Tibial nerve (tissue), 4 donors: ENCODE data around the gene ZNF202. TPM values are rescaled to one million over a fixed set of nuclear protein-coding genes. Genes with fewer than 3 reads are reported as not detected.

ENCODE experiments used
- DNase-seq, 2 donors: peaks; one replicate each; pipeline ENCODE4 v3.0.0-alpha.2; 2019; ENCODE audit warnings: low spot score in 2 of 2
- H3K27ac ChIP-seq, 4 donors: fragments of 200-600 bp; sonication (generic) in 3 of 4; one replicate each; pipeline ENCODE4 v1.5.1; 2017 to 2019; ENCODE audit warnings: mild to moderate bottlenecking in 1 of 4
- H3K27me3 ChIP-seq, 2 donors: fragments of 200-600 bp; sonication (generic) in 1 of 2; one replicate each; pipeline versions ENCODE4 v1.5.1 to v1.6.0; 2017 to 2019
- H3K36me3 ChIP-seq, 3 donors: fragments of 200-600 bp; sonication (generic); one replicate each; pipeline ENCODE4 v1.5.1; 2018 to 2019
- H3K4me1 ChIP-seq, 4 donors: fragments of 200-600 bp; sonication (generic) in 3 of 4; one replicate each; pipeline ENCODE4 v1.5.1; 2017 to 2019
- H3K4me3 ChIP-seq, 4 donors: fragments of 200-600 bp; sonication (generic) in 3 of 4; one replicate each; pipeline ENCODE4 v1.5.1; 2017 to 2019; ENCODE audit warnings: mild to moderate bottlenecking in 1 of 4, moderate library complexity in 1 of 4
- H3K9me3 ChIP-seq, 4 donors: fragments of 200-600 bp; sonication (generic) in 3 of 4; one replicate each; pipeline ENCODE4 v1.5.1; 2017 to 2019
- CTCF ChIP-seq, 5 experiments: fragments of 200-600 bp in 3 of 5; fragments of 450-650 bp in 2 of 5; sonication (generic) in 3 of 5; IDR thresholded peaks; one replicate each; pipeline ENCODE4 v1.5.1; 2016 to 2019; ENCODE audit warnings: antibody characterized with exemption in 5 of 5, mild to moderate bottlenecking in 3 of 5, moderate library complexity in 2 of 5
- EP300 ChIP-seq, 2 donors: sonication (generic); formaldehyde crosslinking; IDR thresholded peaks; one replicate each; pipeline ENCODE4 v1.6.1; 2017; ENCODE audit warnings: antibody characterized with exemption in 2 of 2, mild to moderate bottlenecking in 1 of 2
- POLR2A ChIP-seq, 2 donors: fragments of 450-650 bp; IDR thresholded peaks; one replicate each; pipeline ENCODE4 v1.6.1; 2017; ENCODE audit warnings: antibody characterized with exemption in 2 of 2, mild to moderate bottlenecking in 2 of 2, moderate library complexity in 2 of 2
- WGBS, 2 donors: methylation state at CpG; one replicate each; pipeline ENCODE4 v1.1.5; 2018; 5-methylcytosine and 5-hydroxymethylcytosine counted together
- total RNA-seq, 4 donors: library from RNA; depleted of rRNA; stranded (reverse); fragments of >200 nt; gene quantifications; one replicate each; pipeline ENCODE4 v1.1.0, GENCODE V29; 2016

ZNF202 gene
- total RNA-seq, 4 donors from 2014 or later = 5.9 to 13.2 (median 10.6) TPM

GRCh38 chr11:123742031-123742723 lies 717 bp upstream of the ZNF202 start:
- peak overlapping the region; percentile 69 to 97 (median 88) for H3K4me3 ChIP-seq
- peaks cover 0 to 29% (median 8%) of the 10 kb centered on the region in 4 donors for H3K4me1 ChIP-seq
- H3K27ac ChIP-seq = peak overlapping the region; percentile 77 to 93 (median 84)
- no peaks in the 10 kb centered on the region for H3K27me3 ChIP-seq
- peaks cover 0 to 8% (median 0%) of the 10 kb centered on the region in 3 donors for H3K36me3 ChIP-seq
- no peaks in the 10 kb centered on the region for H3K9me3 ChIP-seq
- WGBS, 2 donors = 23 to 24% methylated on average over 12 of the region's 12 CpGs
- DNase-seq = no peak
- TF ChIP-seq POLR2A (IDR thresholded peaks at IDR 0.05) = no peak
- no peak for TF ChIP-seq EP300 (IDR thresholded peaks at IDR 0.05)
- no peak for TF ChIP-seq CTCF (IDR thresholded peaks at IDR 0.05)

- Histone ChIP-seq H3K27ac (peak overlapping the region; percentile 77 to 93 (median 84)), H3K36me3 (peaks cover 0 to 15% (median 0%) of the 10 kb centered on the region in 3 donors), H3K9me3 (no peaks in the 10 kb centered on the region), H3K4me1 (peaks cover 0 to 29% (median 8%) of the 10 kb centered on the region in 4 donors), H3K27me3 (no peaks in the 10 kb centered on the region), H3K4me3 (peak overlapping the region; percentile 69 to 97 (median 88))
- DNase-seq = no peak
- 0 to 2% methylated on average over 6 of the region's 6 CpGs for WGBS, 2 donors
- no peak for TF ChIP-seq POLR2A (IDR thresholded peaks at IDR 0.05)
- TF ChIP-seq EP300 (IDR thresholded peaks at IDR 0.05) = no peak
- no peak for TF ChIP-seq CTCF (IDR thresholded peaks at IDR 0.05)
These were observed 687 bp downstream of the ZNF202 start for GRCh38 chr11:123740787-123741158.

DNA sequence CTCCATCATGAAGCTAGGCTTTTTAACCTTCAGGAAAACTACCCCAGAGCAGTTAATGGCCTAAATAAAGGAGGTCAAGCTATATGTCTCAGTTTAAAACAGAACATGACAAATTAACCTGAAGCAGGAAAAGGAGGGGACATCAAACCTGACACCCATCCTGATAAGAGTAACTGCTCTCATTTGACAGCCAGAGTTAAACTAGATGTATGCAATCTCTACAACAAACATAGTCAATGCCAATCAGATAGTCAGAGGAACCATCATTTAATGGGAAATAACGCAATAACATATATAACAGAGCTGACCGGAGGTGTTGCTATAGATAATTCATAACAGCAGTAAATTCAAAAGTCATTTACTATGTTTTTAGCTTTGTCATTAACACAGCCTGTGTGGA lies 3.1 kb downstream of the ZNF202 start:
- peaks cover 0 to 35% (median 0%) of the 10 kb centered on the region in 3 donors for H3K36me3 ChIP-seq
- no peak for DNase-seq
- no peaks in the 10 kb centered on the region for H3K9me3 ChIP-seq
- peaks cover 0 to 29% (median 8%) of the 10 kb centered on the region in 4 donors for H3K4me1 ChIP-seq
- no peak overlapping the region for H3K27ac ChIP-seq
- WGBS, 2 donors = 0 to 92% methylated on average over 2 of the region's 2 CpGs
- H3K4me3 ChIP-seq = no peak overlapping the region
- H3K27me3 ChIP-seq = no peaks in the 10 kb centered on the region
- TF ChIP-seq POLR2A (IDR thresholded peaks at IDR 0.05) (no peak), EP300 (IDR thresholded peaks at IDR 0.05) (no peak), CTCF (IDR thresholded peaks at IDR 0.05) (no peak)

- TF ChIP-seq CTCF (IDR thresholded peaks at IDR 0.05) (no peak), EP300 (IDR thresholded peaks at IDR 0.05) (no peak), POLR2A (IDR thresholded peaks at IDR 0.05) (no peak)
- no peak for DNase-seq
- no peaks in the 10 kb centered on the region for H3K9me3 ChIP-seq
- peaks cover 0 to 36% (median 0%) of the 10 kb centered on the region in 3 donors for H3K36me3 ChIP-seq
- no peak overlapping the region for H3K4me3 ChIP-seq
- 89 to 93% methylated on average over 3 of the region's 3 CpGs for WGBS, 2 donors
- no peaks in the 10 kb centered on the region for H3K27me3 ChIP-seq
- no peak overlapping the region for H3K27ac ChIP-seq
- peaks cover 0 to 21% (median 4%) of the 10 kb centered on the region in 4 donors for H3K4me1 ChIP-seq
These were observed 4.7 kb downstream of the ZNF202 start for GRCh38 chr11:123736769-123737168.

- H3K36me3 ChIP-seq = peaks cover 2 to 84% (median 48%) of the 10 kb centered on the region in 3 donors
- H3K27me3 ChIP-seq = no peaks in the 10 kb centered on the region
- TF ChIP-seq CTCF (IDR thresholded peaks at IDR 0.05) = no peak
- TF ChIP-seq POLR2A (IDR thresholded peaks at IDR 0.05) = no peak
- TF ChIP-seq EP300 (IDR thresholded peaks at IDR 0.05) = no peak
- H3K9me3 ChIP-seq = peaks cover 0 to 23% (median 0%) of the 10 kb centered on the region in 4 donors
- DNase-seq = no peak
- H3K27ac ChIP-seq = no peak overlapping the region
- H3K4me1 ChIP-seq = no peaks in the 10 kb centered on the region
- 88 to 92% methylated on average over 6 to 8 of the region's 8 CpGs for WGBS, 2 donors
- no peak overlapping the region for H3K4me3 ChIP-seq
These were observed 11.9 kb downstream of the ZNF202 start for GRCh38 chr11:123729602-123730001.
